GM12801 (cell line): Measurements from ENCODE around the gene ADM2.

Experiments used
- CTCF ChIP-seq: IDR thresholded peaks from one replicate; pipeline ENCODE4 v1.5.1; 2011; ENCODE audit warnings: control low read depth; ENCODE audit not compliant: insufficient read length; ENCODE audit errors: extremely low read depth

ADM2 gene

GRCh38 chr22:50481045-50481439 is 301 bp upstream of the ADM2 start:
- TF ChIP-seq CTCF, result no peak

GRCh38 chr22:50482107-50483074 is 1.0 kb downstream of the ADM2 start:
- TF ChIP-seq CTCF, result no peak

- no peak for TF ChIP-seq CTCF
Observed at GRCh38 chr22:50483106-50483505, 1.8 kb downstream of the ADM2 start.

GRCh38 chr22:50483556-50483955 is 2.2 kb downstream of the ADM2 start:
- TF ChIP-seq CTCF, result no peak

GRCh38 chr22:50483977-50484853 is 2.9 kb downstream of the ADM2 start:
- TF ChIP-seq CTCF, result no peak

DNA sequence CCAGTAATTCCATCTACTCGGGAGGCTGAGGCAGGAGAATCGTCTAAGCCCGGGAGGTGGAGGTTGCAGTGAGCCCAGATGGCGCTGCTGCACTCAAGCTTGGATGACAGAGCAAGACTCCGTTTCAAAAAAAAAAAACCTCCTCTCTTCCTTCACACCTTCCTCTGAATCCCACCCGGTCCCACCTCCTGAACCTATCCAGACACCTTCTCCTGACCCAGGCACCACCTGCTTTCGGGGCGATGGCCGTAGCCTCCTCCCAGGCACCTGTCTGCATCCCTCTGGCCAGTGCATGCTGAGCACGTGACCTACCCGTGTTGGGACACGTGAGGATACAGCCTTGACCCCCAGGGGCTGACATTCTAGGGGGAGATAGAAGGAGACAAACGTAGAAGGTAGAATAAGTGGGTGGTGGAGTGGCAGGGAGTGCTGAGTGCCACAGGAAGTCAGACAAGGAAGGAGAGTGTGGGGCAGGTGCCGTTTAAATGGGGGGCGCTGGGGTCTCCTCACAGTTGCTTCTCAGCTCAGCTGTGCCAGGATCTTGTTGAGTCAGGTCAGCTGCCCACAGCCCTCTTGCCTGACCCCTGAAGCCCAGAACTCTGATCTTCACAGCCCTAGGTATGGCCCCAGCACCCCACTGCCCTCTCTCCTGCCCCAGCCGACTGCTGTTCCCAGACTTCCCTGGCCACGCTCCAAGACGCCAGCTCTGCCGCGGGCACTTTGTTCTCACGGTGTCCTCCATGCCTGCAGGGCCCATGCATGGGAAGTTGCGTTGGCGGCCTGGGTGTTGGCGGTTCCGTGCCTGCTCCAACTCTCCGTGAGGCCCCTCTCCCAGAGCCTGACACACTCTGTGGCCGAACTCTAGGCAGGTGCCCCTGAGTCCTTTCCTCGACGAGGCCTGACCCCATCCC is 4.1 kb downstream of the ADM2 start:
- no peak for TF ChIP-seq CTCF
